Loucy (cell line): ENCODE results near the gene LMX1B.

Source experiments
- H2AFZ ChIP-seq: fragments of 200-600 bp; sonication (generic); 2 replicates; pipeline ENCODE4 v1.6.0; 2016; ENCODE audit warnings: antibody characterized with exemption, mild to moderate bottlenecking, low read length, moderate library complexity
- H3F3A ChIP-seq: fragments of 200-600 bp; 2 replicates; pipeline ENCODE4 v1.6.0; 2016; ENCODE audit warnings: antibody characterized with exemption, low read depth, mild to moderate bottlenecking
- H3K27me3 ChIP-seq: fragments of 200-600 bp; sonication (generic); 2 replicates; pipeline ENCODE4 v1.6.1; 2014; ENCODE audit warnings: low read length, mild to moderate bottlenecking; ENCODE audit not compliant: insufficient read depth, poor library complexity, severe bottlenecking
- H3K36me3 ChIP-seq: fragments of 200-600 bp; sonication (generic); 2 replicates; pipeline ENCODE4 v1.6.1; 2016; ENCODE audit warnings: low read length; ENCODE audit not compliant: insufficient read depth
- H3K4me1 ChIP-seq: fragments of 200-600 bp; sonication (generic); 2 replicates; pipeline ENCODE4 v1.5.1; 2014; ENCODE audit warnings: low read length, mild to moderate bottlenecking; ENCODE audit not compliant: insufficient read depth, poor library complexity, severe bottlenecking
- H3K4me2 ChIP-seq: fragments of 200-600 bp; sonication (generic); 2 replicates; pipeline ENCODE4 v1.6.0; 2014; ENCODE audit warnings: antibody characterized with exemption, low read length, low read depth, mild to moderate bottlenecking; ENCODE audit not compliant: poor library complexity, severe bottlenecking
- H3K4me3 ChIP-seq: fragments of 200-600 bp; sonication (generic); 2 replicates; pipeline ENCODE4 v1.5.1; 2014; ENCODE audit warnings: low read length, mild to moderate bottlenecking, mixed read lengths; ENCODE audit not compliant: poor library complexity, severe bottlenecking
- H3K79me2 ChIP-seq: fragments of 200-600 bp; sonication (generic); 2 replicates; pipeline ENCODE4 v1.6.1; 2014; ENCODE audit warnings: low read length; ENCODE audit not compliant: insufficient read depth
- H3K9ac ChIP-seq: fragments of 200-600 bp; sonication (generic); 2 replicates; pipeline ENCODE4 v1.6.0; 2014; ENCODE audit warnings: mild to moderate bottlenecking, low read depth, low read length, moderate library complexity; ENCODE audit not compliant: poor library complexity, severe bottlenecking
- H3K9me2 ChIP-seq: fragments of 200-600 bp; sonication (generic); replicated peaks from 2 replicates; pipeline ENCODE4 v1.6.1; 2016; ENCODE audit warnings: low read depth, low read length, mixed read lengths
- H3K9me3 ChIP-seq: fragments of 200-600 bp; sonication (generic); 2 replicates; pipeline ENCODE4 v1.6.1; 2014; ENCODE audit warnings: mild to moderate bottlenecking, antibody characterized with exemption, low read length, low read depth; ENCODE audit not compliant: insufficient read depth
- H4K20me1 ChIP-seq: fragments of 200-600 bp; sonication (generic); 2 replicates; pipeline ENCODE4 v1.6.0; 2014; ENCODE audit warnings: antibody characterized with exemption, low read length, mild to moderate bottlenecking; ENCODE audit not compliant: insufficient read depth, poor library complexity, severe bottlenecking
- CTCF ChIP-seq: fragments of 200-600 bp; sonication (generic); conservative IDR thresholded peaks from 2 replicates; pipeline ENCODE4 v1.5.1; 2014; ENCODE audit warnings: mild to moderate bottlenecking, antibody characterized with exemption, low read length
- EZH2phosphoT487 ChIP-seq: fragments of 200-600 bp; IDR thresholded peaks from 2 replicates; pipeline ENCODE4 v1.6.1; 2018; ENCODE audit warnings: antibody characterized with exemption, mild to moderate bottlenecking, moderate library complexity, borderline replicate concordance

The LMX1B gene

GRCh38 chr9:126641118-126641851, 27.6 kb downstream of the LMX1B start:
- H3K4me2 ChIP-seq: no peak overlapping the region
- H2AFZ ChIP-seq: no peak overlapping the region
- H3K36me3 ChIP-seq: no peaks in the 10 kb centered on the region
- no peak overlapping the region for H3K9ac ChIP-seq
- no peaks in the 10 kb centered on the region for H3K27me3 ChIP-seq
- no peaks in the 10 kb centered on the region for H3K4me1 ChIP-seq
- no peaks in the 10 kb centered on the region for H3K9me2 ChIP-seq
- H3F3A ChIP-seq: no peaks in the 10 kb centered on the region
- no peak overlapping the region for H3K4me3 ChIP-seq
- H3K79me2 ChIP-seq: no peaks in the 10 kb centered on the region
- no peak for TF ChIP-seq EZH2phosphoT487
- TF ChIP-seq CTCF: no peak
- H4K20me1 ChIP-seq: no peaks in the 10 kb centered on the region
- no peaks in the 10 kb centered on the region for H3K9me3 ChIP-seq

- Histone ChIP-seq H3K9me2 (no peaks in the 10 kb centered on the region), H3K4me3 (no peak overlapping the region), H3F3A (no peaks in the 10 kb centered on the region), H3K4me2 (no peak overlapping the region), H3K36me3 (no peaks in the 10 kb centered on the region), H3K9me3 (no peaks in the 10 kb centered on the region), H3K79me2 (no peaks in the 10 kb centered on the region), H3K27me3 (no peaks in the 10 kb centered on the region), H3K9ac (no peak overlapping the region), H3K4me1 (no peaks in the 10 kb centered on the region), H4K20me1 (no peaks in the 10 kb centered on the region), H2AFZ (no peak overlapping the region)
- TF ChIP-seq CTCF: no peak
- no peak for TF ChIP-seq EZH2phosphoT487
Measured at GRCh38 chr9:126642010-126642744, 28.4 kb downstream of the LMX1B start.

GRCh38 chr9:126642839-126643238, 29.1 kb downstream of the LMX1B start:
- Histone ChIP-seq H3K79me2 (no peaks in the 10 kb centered on the region), H3K36me3 (no peaks in the 10 kb centered on the region), H3K4me3 (no peak overlapping the region), H3K27me3 (no peaks in the 10 kb centered on the region), H3K9me2 (no peaks in the 10 kb centered on the region), H4K20me1 (no peaks in the 10 kb centered on the region), H3K9ac (no peak overlapping the region), H2AFZ (no peak overlapping the region), H3K9me3 (no peaks in the 10 kb centered on the region), H3K4me2 (no peak overlapping the region), H3K4me1 (no peaks in the 10 kb centered on the region), H3F3A (no peaks in the 10 kb centered on the region)
- TF ChIP-seq CTCF (no peak), EZH2phosphoT487 (no peak)
